ENCODE measurements around the gene PCNX1.

DNA sequence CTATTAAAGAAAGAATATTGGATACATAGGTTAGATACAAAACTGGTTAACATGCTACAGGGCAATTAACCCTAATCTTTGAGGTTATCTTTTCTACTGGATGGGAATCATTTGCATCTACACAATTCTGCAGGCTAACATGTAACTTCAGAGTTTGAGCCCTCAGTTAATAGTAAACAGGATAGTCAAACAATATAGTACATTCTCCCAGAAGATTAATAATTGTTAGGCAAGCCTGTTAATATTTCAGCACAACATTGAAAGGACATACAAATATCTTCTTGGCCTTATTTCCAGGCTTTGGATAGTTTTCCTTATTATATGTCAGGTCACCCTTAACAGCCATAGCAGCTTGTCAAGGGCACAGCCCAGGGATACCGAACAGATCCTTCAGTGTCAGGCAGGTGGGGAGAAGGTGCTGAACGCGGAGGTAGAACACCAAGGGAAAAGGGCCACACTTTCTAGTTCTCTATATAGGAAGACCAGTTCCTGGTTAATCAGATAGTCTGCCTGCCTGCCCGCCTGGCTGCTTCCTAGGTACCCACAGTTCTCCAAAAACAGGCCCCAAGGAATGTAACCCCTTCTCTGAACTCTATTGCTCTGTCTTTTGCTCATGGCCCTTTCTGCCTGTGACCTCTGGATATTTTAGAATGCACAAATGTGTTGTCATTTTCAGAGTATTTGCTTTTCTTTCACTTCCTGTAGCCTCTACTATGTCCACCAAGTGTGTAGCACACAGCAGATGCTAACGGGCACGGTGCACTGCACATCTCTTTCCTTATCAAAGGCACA is 256.0 kb downstream of the PCNX1 start:
- TF ChIP-seq, protein P1, sequence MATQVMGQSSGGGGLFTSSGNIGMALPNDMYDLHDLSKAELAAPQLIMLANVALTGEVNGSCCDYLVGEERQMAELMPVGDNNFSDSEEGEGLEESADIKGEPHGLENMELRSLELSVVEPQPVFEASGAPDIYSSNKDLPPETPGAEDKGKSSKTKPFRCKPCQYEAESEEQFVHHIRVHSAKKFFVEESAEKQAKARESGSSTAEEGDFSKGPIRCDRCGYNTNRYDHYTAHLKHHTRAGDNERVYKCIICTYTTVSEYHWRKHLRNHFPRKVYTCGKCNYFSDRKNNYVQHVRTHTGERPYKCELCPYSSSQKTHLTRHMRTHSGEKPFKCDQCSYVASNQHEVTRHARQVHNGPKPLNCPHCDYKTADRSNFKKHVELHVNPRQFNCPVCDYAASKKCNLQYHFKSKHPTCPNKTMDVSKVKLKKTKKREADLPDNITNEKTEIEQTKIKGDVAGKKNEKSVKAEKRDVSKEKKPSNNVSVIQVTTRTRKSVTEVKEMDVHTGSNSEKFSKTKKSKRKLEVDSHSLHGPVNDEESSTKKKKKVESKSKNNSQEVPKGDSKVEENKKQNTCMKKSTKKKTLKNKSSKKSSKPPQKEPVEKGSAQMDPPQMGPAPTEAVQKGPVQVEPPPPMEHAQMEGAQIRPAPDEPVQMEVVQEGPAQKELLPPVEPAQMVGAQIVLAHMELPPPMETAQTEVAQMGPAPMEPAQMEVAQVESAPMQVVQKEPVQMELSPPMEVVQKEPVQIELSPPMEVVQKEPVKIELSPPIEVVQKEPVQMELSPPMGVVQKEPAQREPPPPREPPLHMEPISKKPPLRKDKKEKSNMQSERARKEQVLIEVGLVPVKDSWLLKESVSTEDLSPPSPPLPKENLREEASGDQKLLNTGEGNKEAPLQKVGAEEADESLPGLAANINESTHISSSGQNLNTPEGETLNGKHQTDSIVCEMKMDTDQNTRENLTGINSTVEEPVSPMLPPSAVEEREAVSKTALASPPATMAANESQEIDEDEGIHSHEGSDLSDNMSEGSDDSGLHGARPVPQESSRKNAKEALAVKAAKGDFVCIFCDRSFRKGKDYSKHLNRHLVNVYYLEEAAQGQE (IDR thresholded peaks at IDR 0.05; ENCODE audit: insufficient read depth in 1 of 2, low read depth in 2 of 2, low read length in 2 of 2), result no peak
- no peak for TF ChIP-seq SIN3A (IDR thresholded peaks at IDR 0.05; ENCODE audit: borderline replicate concordance, insufficient read depth, low read length)

Data from PFSK-1 (cell line).